EL (cell line): ENCODE measurements around the gene ABCC9.
"Not testable (repeated sequence)": the region's sequence is repeated elsewhere in the genome, so short reads cannot be mapped to it uniquely, and the experiment has no call there.

Source experiments
- DNase-seq: peaks from one replicate; pipeline ENCODE4 v3.0.0-alpha.2; 2016

ABCC9 gene

GRCh38 chr12:21929972-21930371 lies 11.3 kb downstream of the ABCC9 start:
- not testable (repeated sequence) for DNase-seq

GRCh38 chr12:21925296-21925913 lies 15.8 kb downstream of the ABCC9 start:
- peak; percentile 59 for DNase-seq

GRCh38 chr12:21921436-21921835 lies 19.8 kb downstream of the ABCC9 start:
- no peak for DNase-seq

GRCh38 chr12:21918456-21918855 lies 22.8 kb downstream of the ABCC9 start:
- no peak for DNase-seq

- no peak for DNase-seq
These were observed 27.4 kb downstream of the ABCC9 start for GRCh38 chr12:21913823-21914222.

GRCh38 chr12:21912318-21912717 lies 28.9 kb downstream of the ABCC9 start:
- DNase-seq: peak; percentile 77

- no peak for DNase-seq
These were observed 29.4 kb downstream of the ABCC9 start for GRCh38 chr12:21911832-21912231.

GRCh38 chr12:21910657-21911056 lies 30.6 kb downstream of the ABCC9 start:
- no peak for DNase-seq

GRCh38 chr12:21907948-21908837 lies 33.0 kb downstream of the ABCC9 start:
- DNase-seq: no peak

GRCh38 chr12:21906919-21907493 lies 34.2 kb downstream of the ABCC9 start:
- peak; percentile 67 for DNase-seq

- DNase-seq: not testable (repeated sequence)
These were observed 41.7 kb downstream of the ABCC9 start for GRCh38 chr12:21899532-21899931.

GRCh38 chr12:21895651-21896050 lies 45.6 kb downstream of the ABCC9 start:
- no peak for DNase-seq

GRCh38 chr12:21894792-21895595 lies 46.2 kb downstream of the ABCC9 start:
- peak; percentile 21 for DNase-seq

GRCh38 chr12:21893924-21894323 lies 47.3 kb downstream of the ABCC9 start:
- no peak for DNase-seq

- DNase-seq: no peak
These were observed 48.9 kb downstream of the ABCC9 start for GRCh38 chr12:21892341-21892740.

- no peak for DNase-seq
These were observed 49.4 kb downstream of the ABCC9 start for GRCh38 chr12:21891751-21892217.

GRCh38 chr12:21888276-21888863 lies 52.9 kb downstream of the ABCC9 start:
- no peak for DNase-seq

GRCh38 chr12:21884936-21885335 lies 56.3 kb downstream of the ABCC9 start:
- no peak for DNase-seq

GRCh38 chr12:21882635-21883034 lies 58.6 kb downstream of the ABCC9 start:
- DNase-seq: no peak

GRCh38 chr12:21881965-21882364 lies 59.3 kb downstream of the ABCC9 start:
- no peak for DNase-seq

GRCh38 chr12:21879312-21879711 lies 61.9 kb downstream of the ABCC9 start:
- DNase-seq: no peak

- DNase-seq: no peak
These were observed 63.8 kb downstream of the ABCC9 start for GRCh38 chr12:21877293-21877982.
